Endothelial cell of umbilical vein (primary cell): ENCODE data around the gene OR51F2. TPM values are rescaled to one million over a fixed set of nuclear protein-coding genes. Genes with fewer than 3 reads are reported as not detected.

Source experiments
- BruUV-seq: library from RNA; stranded (reverse); fragments of 400-500 nt; replicated peaks from 2 replicates; lab custom pipeline; 2021; lab: Mats Ljungman, UMichigan
- CTCF ChIA-PET: fragments of 300-600, 350-600 bp; sonication (Branson Sonifier 250); formaldehyde crosslinking; loops from one replicate; lab custom pipeline; 2021; ENCODE audit warnings: antibody characterized with exemption, inconsistent platforms; lab: Charles Lee
- POLR2A ChIA-PET: fragments of 300-600, 350-600 bp; sonication (Branson Sonifier 250); formaldehyde crosslinking; loops from one replicate; lab custom pipeline; 2021; ENCODE audit warnings: antibody characterized with exemption, inconsistent platforms; lab: Charles Lee
- DNase-seq: peaks from one replicate; pipeline ENCODE4 v3.0.0-alpha.2; 2011; ENCODE audit warnings: low read depth, low spot score
- FAIRE-seq: peaks from 2 replicates; lab custom pipeline; 2011; peaks lifted over from hg19 to GRCh38; lab: Jason Lieb, UNC
- H2AFZ ChIP-seq: 2 replicates; pipeline ENCODE4 v1.6.0; 2012; ENCODE audit warnings: low read depth, low read length, control low read depth, inconsistent platforms
- H3K27ac ChIP-seq: 2 replicates; pipeline ENCODE4 v1.5.1; 2011; ENCODE audit warnings: low read depth, mild to moderate bottlenecking, control low read depth, low read length, moderate library complexity; ENCODE audit not compliant: insufficient read depth
- H3K27me3 ChIP-seq, 2 experiments: 2 replicates each; pipeline versions ENCODE4 v1.6.0 to v1.6.1; 2011; ENCODE audit warnings: low read length in 2 of 2, mixed read lengths in 1 of 2; ENCODE audit not compliant: control insufficient read depth in 2 of 2, insufficient read depth in 2 of 2
- H3K36me3 ChIP-seq, 2 experiments: 2 replicates in 1 of 2; 3 replicates in 1 of 2; pipeline ENCODE4 v1.5.1; 2011; ENCODE audit warnings: low read length in 2 of 2, mild to moderate bottlenecking in 1 of 2, moderate library complexity in 1 of 2; ENCODE audit not compliant: control insufficient read depth in 2 of 2, insufficient read depth in 2 of 2; ENCODE audit errors: extremely low read depth in 1 of 2
- H3K4me1 ChIP-seq: 3 replicates; pipeline ENCODE4 v1.5.1; 2011; ENCODE audit warnings: mild to moderate bottlenecking, low read length; ENCODE audit not compliant: control insufficient read depth, insufficient read depth; ENCODE audit errors: extremely low read depth
- H3K4me2 ChIP-seq: 2 replicates; pipeline ENCODE4 v1.6.1; 2011; ENCODE audit warnings: low read length, control low read depth, mixed read lengths; ENCODE audit not compliant: insufficient read depth
- H3K4me3 ChIP-seq, 3 experiments: fragments of 200-600 bp in 1 of 3; sonication (generic), shearing (Covaris generic) in 1 of 3; replicated peaks in 1 of 3; 2 replicates each; pipeline ENCODE4 v1.5.1; 2011 to 2016; ENCODE audit warnings: control low read depth in 3 of 3, low read length in 3 of 3, mild to moderate bottlenecking in 2 of 3, inconsistent platforms in 1 of 3, low read depth in 1 of 3, moderate library complexity in 1 of 3; ENCODE audit not compliant: insufficient read depth in 1 of 3
- H3K79me2 ChIP-seq: 2 replicates; pipeline ENCODE4 v1.6.0; 2012; ENCODE audit warnings: low read length, inconsistent platforms; ENCODE audit not compliant: control insufficient read depth, insufficient read depth
- H3K9ac ChIP-seq: replicated peaks from 2 replicates; pipeline ENCODE3; 2011; ENCODE audit warnings: low read length, control low read depth; ENCODE audit not compliant: insufficient read depth; ENCODE audit errors: extremely low read depth
- H3K9me1 ChIP-seq: replicated peaks from 3 replicates; pipeline ENCODE4 v1.6.0; 2011; ENCODE audit warnings: mild to moderate bottlenecking, low read length; ENCODE audit not compliant: control insufficient read depth, insufficient read depth; ENCODE audit errors: extremely low read depth
- H3K9me3 ChIP-seq: replicated peaks from 2 replicates; pipeline ENCODE4 v1.5.1; 2012; ENCODE audit warnings: low read length, inconsistent platforms; ENCODE audit not compliant: control insufficient read depth, insufficient read depth
- H4K20me1 ChIP-seq: replicated peaks from 2 replicates; pipeline ENCODE3; 2011; ENCODE audit warnings: mild to moderate bottlenecking, low read length; ENCODE audit not compliant: control insufficient read depth, insufficient read depth; ENCODE audit errors: extremely low read depth
- CTCF ChIP-seq, 2 donors: IDR thresholded peaks; 1 replicate in 1 of 2; 2 replicates in 1 of 2; pipeline ENCODE4 v1.5.1; 2011; ENCODE audit warnings: low read length in 2 of 2, mild to moderate bottlenecking in 2 of 2, moderate library complexity in 2 of 2, control low read depth in 1 of 2, inconsistent platforms in 1 of 2, low read depth in 1 of 2; ENCODE audit not compliant: insufficient read depth in 1 of 2; ENCODE audit errors: extremely low read depth in 1 of 2
- EZH2 ChIP-seq: IDR thresholded peaks from 2 replicates; pipeline ENCODE4 v1.6.1; 2012; ENCODE audit warnings: borderline replicate concordance, low read depth, mild to moderate bottlenecking, moderate library complexity, low read length, inconsistent platforms; ENCODE audit not compliant: severe bottlenecking
- FOS ChIP-seq: IDR thresholded peaks from 2 replicates; pipeline ENCODE4 v1.6.1; 2011; ENCODE audit warnings: mild to moderate bottlenecking, low read length, moderate library complexity, borderline replicate concordance; ENCODE audit not compliant: insufficient read depth
- GATA2 ChIP-seq: IDR thresholded peaks from 2 replicates; pipeline ENCODE4 v1.7.0; 2011; ENCODE audit warnings: low read depth, mild to moderate bottlenecking, moderate library complexity, mixed read lengths, low read length; ENCODE audit not compliant: insufficient read length, insufficient read depth
- JUN ChIP-seq: IDR thresholded peaks from 2 replicates; pipeline ENCODE4 v1.6.1; 2011; ENCODE audit warnings: borderline replicate concordance, low read depth; ENCODE audit not compliant: insufficient read length, insufficient read depth
- MAX ChIP-seq: IDR thresholded peaks from 2 replicates; pipeline ENCODE4 v1.6.1; 2011; ENCODE audit not compliant: insufficient read depth, insufficient read length
- MYC ChIP-seq: IDR thresholded peaks from one replicate; pipeline ENCODE4 v1.6.1; 2011; ENCODE audit warnings: mild to moderate bottlenecking, low read depth, low read length
- POLR2A ChIP-seq: IDR thresholded peaks from 2 replicates; pipeline ENCODE4 v1.6.1; 2012; ENCODE audit warnings: low read depth, mild to moderate bottlenecking, control low read depth, low read length
- POLR2AphosphoS5 ChIP-seq: IDR thresholded peaks from 2 replicates; pipeline ENCODE4 v1.6.1; 2012; ENCODE audit warnings: low read depth, mild to moderate bottlenecking, control low read depth, low read length, moderate library complexity; ENCODE audit not compliant: insufficient read depth
- dilution Hi-C: fragments of 300-500 bp; cut with MboI; formaldehyde crosslinking; loops from one replicate; pipeline ENCODE4 v1.15.0; 2019; ENCODE audit warnings: low sequenced_read_pairs; ENCODE audit not compliant: extremely low pct_ligation_motif_present
- intact Hi-C: fragments of 100-400 bp; cut with micrococcal nuclease; formaldehyde crosslinking; loops from one replicate; pipeline ENCODE4 v1.10.0; 2022
- polyA plus RNA-seq, 4 experiments: library from polyadenylated mRNA; depleted of rRNA in 3 of 4; stranded (reverse) in 3 of 4; unstranded in 1 of 4; fragments of >200 nt; gene quantifications; 2 replicates each; pipeline versions ENCODE4 v1.2.1 to v1.2.3, GENCODE V29; 2011 to 2012; ENCODE audit warnings: missing spikeins in 1 of 4
- total RNA-seq: library from RNA; stranded (reverse); gene quantifications from 2 replicates; pipeline ENCODE4 v1.2.3, GENCODE V29; 2021

The OR51F2 gene
- total and polyA plus RNA-seq, 2 donors (not counting 3 experiments of a cell fraction or from before 2014, with no cell fraction given): not detected

GRCh38 chr11:4804280-4804679 lies 16.8 kb upstream of the OR51F2 start, which contains the start of gene OR52R1:
TSS of gene OR52R1 (minus strand) at chr11:4804380. CDS start at chr11:4804380, 0 bp downstream.
- dilution Hi-C loops (no loop called here), intact Hi-C loops (no loop called here)
- H3K9me1 ChIP-seq: no peaks in the 10 kb centered on the region
- FAIRE-seq (no peak), DNase-seq (no peak)
- H3K4me3 ChIP-seq: no peak within 1 kb of the TSS
- ChIA-PET CTCF (no interaction called here), POLR2A (no interaction called here)
- no peak for TF ChIP-seq POLR2AphosphoS5
- TF ChIP-seq FOS: no peak
- TF ChIP-seq MAX: no peak
- no peak for TF ChIP-seq MYC
- no peak for TF ChIP-seq CTCF (IDR thresholded peaks at IDR 0.05; ENCODE audit: extremely low read depth in 1 of 2, insufficient read depth in 1 of 2, low read depth in 1 of 2, low read length in 2 of 2)
- no peak for TF ChIP-seq JUN
- TF ChIP-seq POLR2A: no peak
- TF ChIP-seq EZH2: no peak
- no peak for TF ChIP-seq GATA2
- H2AFZ ChIP-seq: no peak within 1 kb of the TSS
- H3K27ac ChIP-seq: no peak within 1 kb of the TSS
- no peak within 1 kb of the TSS for H3K4me2 ChIP-seq
- peaks cover 2% of the 10 kb centered on the region for H3K9me3 ChIP-seq
- H3K9ac ChIP-seq: no peak within 1 kb of the TSS
- H3K36me3 ChIP-seq: no peaks in the 10 kb centered on the region
- no peaks in the 10 kb centered on the region for H3K4me1 ChIP-seq
- no TSS peak for BruUV-seq
- H3K79me2 ChIP-seq: no peaks in the 10 kb centered on the region
- no peaks in the 10 kb centered on the region for H4K20me1 ChIP-seq
- no peaks in the 10 kb centered on the region for H3K27me3 ChIP-seq
